ENCODE measurements around the gene DHRS3.
"Not testable (repeated sequence)": the region's sequence is repeated elsewhere in the genome, so short reads cannot be mapped to it uniquely, and the experiment has no call there.

DHRS3 gene

GRCh38 chr1:12539705-12540579 lies 78.1 kb downstream of the DHRS3 start:
- Histone ChIP-seq H3K9me3 (ENCODE audit: insufficient read depth, low read length) (no peaks in the 10 kb centered on the region), H3K36me3 (ENCODE audit: insufficient read depth, insufficient read length, low read length) (no peaks in the 10 kb centered on the region), H3K9ac (ENCODE audit: insufficient read length, low read depth) (peak overlapping the region; percentile 42), H3K4me3 (ENCODE audit: insufficient read length, low read depth) (peak overlapping the region; percentile 12), H3K27me3 (ENCODE audit: insufficient read depth, insufficient read length) (no peaks in the 10 kb centered on the region), H3K4me1 (ENCODE audit: insufficient read depth, insufficient read length) (peaks cover 13% of the 10 kb centered on the region)
- TF ChIP-seq ZNF274 (IDR thresholded peaks at IDR 0.05; ENCODE audit: low read depth, low read length) = no peak
- no peak for TF ChIP-seq YY1 (IDR thresholded peaks at IDR 0.05; ENCODE audit: insufficient read depth, insufficient read length)
- no peak for TF ChIP-seq SUZ12 (IDR thresholded peaks at IDR 0.05; ENCODE audit: extremely low read depth, insufficient read depth, insufficient read length)
- DNase-seq (ENCODE audit: low read depth, low spot score) = no peak

GRCh38 chr1:12539320-12539704 lies 78.7 kb downstream of the DHRS3 start:
- Histone ChIP-seq H3K4me3 (ENCODE audit: insufficient read length, low read depth) (no peak overlapping the region), H3K9ac (ENCODE audit: insufficient read length, low read depth) (no peak overlapping the region), H3K36me3 (ENCODE audit: insufficient read depth, insufficient read length, low read length) (no peaks in the 10 kb centered on the region), H3K27me3 (ENCODE audit: insufficient read depth, insufficient read length) (no peaks in the 10 kb centered on the region), H3K9me3 (ENCODE audit: insufficient read depth, low read length) (no peaks in the 10 kb centered on the region), H3K4me1 (ENCODE audit: insufficient read depth, insufficient read length) (peaks cover 13% of the 10 kb centered on the region)
- no peak for TF ChIP-seq SUZ12 (IDR thresholded peaks at IDR 0.05; ENCODE audit: extremely low read depth, insufficient read depth, insufficient read length)
- no peak for TF ChIP-seq YY1 (IDR thresholded peaks at IDR 0.05; ENCODE audit: insufficient read depth, insufficient read length)
- no peak for TF ChIP-seq ZNF274 (IDR thresholded peaks at IDR 0.05; ENCODE audit: low read depth, low read length)
- no peak for DNase-seq (ENCODE audit: low read depth, low spot score)

GRCh38 chr1:12538536-12538935 lies 79.5 kb downstream of the DHRS3 start:
- not testable (repeated sequence) for DNase-seq (ENCODE audit: low read depth, low spot score)

GRCh38 chr1:12537906-12538461 lies 80.0 kb downstream of the DHRS3 start:
- no peaks in the 10 kb centered on the region for H3K9me3 ChIP-seq (ENCODE audit: insufficient read depth, low read length)
- TF ChIP-seq SUZ12 (IDR thresholded peaks at IDR 0.05; ENCODE audit: extremely low read depth, insufficient read depth, insufficient read length) = no peak
- no peak for TF ChIP-seq YY1 (IDR thresholded peaks at IDR 0.05; ENCODE audit: insufficient read depth, insufficient read length)
- no peak for TF ChIP-seq ZNF274 (IDR thresholded peaks at IDR 0.05; ENCODE audit: low read depth, low read length)
- H3K4me3 ChIP-seq (ENCODE audit: insufficient read length, low read depth) = no peak overlapping the region
- no peaks in the 10 kb centered on the region for H3K36me3 ChIP-seq (ENCODE audit: insufficient read depth, insufficient read length, low read length)
- no peak for DNase-seq (ENCODE audit: low read depth, low spot score)
- peaks cover 13% of the 10 kb centered on the region for H3K4me1 ChIP-seq (ENCODE audit: insufficient read depth, insufficient read length)
- H3K9ac ChIP-seq (ENCODE audit: insufficient read length, low read depth) = no peak overlapping the region
- H3K27me3 ChIP-seq (ENCODE audit: insufficient read depth, insufficient read length) = no peaks in the 10 kb centered on the region

More at GRCh38 chr1:12538536-12538935, 79.5 kb downstream of the DHRS3 start:
- H3K9me3 ChIP-seq (ENCODE audit: insufficient read depth, low read length); H3K36me3 ChIP-seq (ENCODE audit: insufficient read depth, insufficient read length, low read length); H3K27me3 ChIP-seq (ENCODE audit: insufficient read depth, insufficient read length); H3K4me3 ChIP-seq (ENCODE audit: insufficient read length, low read depth); H3K9ac ChIP-seq (ENCODE audit: insufficient read length, low read depth): not testable (repeated sequence)
- peaks cover 13% of the 10 kb centered on the region for H3K4me1 ChIP-seq (ENCODE audit: insufficient read depth, insufficient read length)

GRCh38 chr1:12537294-12537693 lies 80.7 kb downstream of the DHRS3 start:
- Histone ChIP-seq H3K9ac (ENCODE audit: insufficient read length, low read depth) (no peak overlapping the region), H3K36me3 (ENCODE audit: insufficient read depth, insufficient read length, low read length) (no peaks in the 10 kb centered on the region), H3K4me1 (ENCODE audit: insufficient read depth, insufficient read length) (peaks cover 13% of the 10 kb centered on the region), H3K9me3 (ENCODE audit: insufficient read depth, low read length) (no peaks in the 10 kb centered on the region), H3K4me3 (ENCODE audit: insufficient read length, low read depth) (no peak overlapping the region), H3K27me3 (ENCODE audit: insufficient read depth, insufficient read length) (no peaks in the 10 kb centered on the region)
- TF ChIP-seq YY1 (IDR thresholded peaks at IDR 0.05; ENCODE audit: insufficient read depth, insufficient read length) (no peak), ZNF274 (IDR thresholded peaks at IDR 0.05; ENCODE audit: low read depth, low read length) (no peak), SUZ12 (IDR thresholded peaks at IDR 0.05; ENCODE audit: extremely low read depth, insufficient read depth, insufficient read length) (no peak)
- no peak for DNase-seq (ENCODE audit: low read depth, low spot score)

GRCh38 chr1:12536023-12536639 lies 81.9 kb downstream of the DHRS3 start:
- no peak for DNase-seq (ENCODE audit: low read depth, low spot score)
- peaks cover 8% of the 10 kb centered on the region for H3K4me1 ChIP-seq (ENCODE audit: insufficient read depth, insufficient read length)
- H3K36me3 ChIP-seq (ENCODE audit: insufficient read depth, insufficient read length, low read length) = no peaks in the 10 kb centered on the region
- TF ChIP-seq YY1 (IDR thresholded peaks at IDR 0.05; ENCODE audit: insufficient read depth, insufficient read length) = no peak
- TF ChIP-seq ZNF274 (IDR thresholded peaks at IDR 0.05; ENCODE audit: low read depth, low read length) = no peak
- no peak for TF ChIP-seq SUZ12 (IDR thresholded peaks at IDR 0.05; ENCODE audit: extremely low read depth, insufficient read depth, insufficient read length)
- no peak overlapping the region for H3K9ac ChIP-seq (ENCODE audit: insufficient read length, low read depth)
- H3K27me3 ChIP-seq (ENCODE audit: insufficient read depth, insufficient read length) = no peaks in the 10 kb centered on the region
- no peak overlapping the region for H3K4me3 ChIP-seq (ENCODE audit: insufficient read length, low read depth)
- no peaks in the 10 kb centered on the region for H3K9me3 ChIP-seq (ENCODE audit: insufficient read depth, low read length)
